Non-pigmented ciliary epithelial cell (primary cell): Measurements from ENCODE around the gene WDR70.
"Not testable (repeated sequence)": the region's sequence is repeated elsewhere in the genome, so short reads cannot be mapped to it uniquely, and the experiment has no call there.

Source experiments
- DNase-seq: peaks from one replicate; pipeline ENCODE4 v3.0.0-alpha.2; 2010; ENCODE audit warnings: low read depth

Gene WDR70

GRCh38 chr5:37454402-37455055 lies 75.4 kb downstream of the WDR70 start:
- not testable (repeated sequence) for DNase-seq

GRCh38 chr5:37463191-37464051 lies 84.3 kb downstream of the WDR70 start:
- not testable (repeated sequence) for DNase-seq

GRCh38 chr5:37464581-37464980 lies 85.5 kb downstream of the WDR70 start:
- DNase-seq = not testable (repeated sequence)

DNA sequence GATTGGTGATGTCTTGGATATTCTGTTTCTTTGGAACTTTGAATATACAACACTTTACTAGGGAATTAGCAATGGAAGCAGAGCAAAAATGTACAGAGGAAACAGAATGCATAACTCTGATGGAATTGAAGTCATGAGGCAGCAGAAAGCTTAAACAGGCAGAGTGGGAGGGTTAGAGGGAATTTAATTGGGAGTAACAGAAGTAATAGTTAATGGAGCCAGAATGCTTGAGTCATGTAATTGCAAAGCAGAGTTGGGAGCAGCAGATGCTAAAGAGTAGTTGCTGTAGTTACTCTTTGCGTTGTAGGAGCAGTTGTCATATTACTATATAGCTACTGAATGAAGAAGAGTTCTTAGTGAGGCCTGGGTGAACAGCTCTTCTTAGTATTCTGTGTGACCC lies 90.3 kb downstream of the WDR70 start:
- DNase-seq = not testable (repeated sequence)

DNA sequence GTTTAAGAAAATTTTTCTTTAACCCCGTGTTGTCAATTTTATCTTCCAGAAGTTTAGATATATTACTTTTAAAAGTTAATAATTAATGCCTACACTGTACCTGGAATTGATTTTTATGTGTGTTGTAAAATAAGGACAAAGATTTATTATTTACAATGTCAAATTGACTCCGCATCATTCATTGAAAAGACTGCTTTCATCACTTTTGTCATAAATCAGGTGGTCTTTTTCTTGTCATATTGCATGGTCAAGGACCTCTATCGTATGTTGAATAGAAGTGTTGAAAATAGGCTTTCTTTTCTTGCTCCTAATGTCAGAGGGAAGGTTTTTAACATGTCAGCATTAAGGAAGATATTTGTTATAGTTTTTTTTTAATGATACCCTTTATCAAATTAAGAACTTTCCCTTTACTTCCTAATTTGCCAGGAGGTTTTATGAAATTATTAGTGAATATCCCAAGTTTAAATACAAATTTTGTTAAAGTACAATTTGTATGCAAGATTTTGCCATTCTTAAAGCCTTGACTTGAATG lies 92.6 kb downstream of the WDR70 start:
- no peak for DNase-seq

GRCh38 chr5:37477426-37477825 lies 98.3 kb downstream of the WDR70 start:
- DNase-seq = no peak

DNA sequence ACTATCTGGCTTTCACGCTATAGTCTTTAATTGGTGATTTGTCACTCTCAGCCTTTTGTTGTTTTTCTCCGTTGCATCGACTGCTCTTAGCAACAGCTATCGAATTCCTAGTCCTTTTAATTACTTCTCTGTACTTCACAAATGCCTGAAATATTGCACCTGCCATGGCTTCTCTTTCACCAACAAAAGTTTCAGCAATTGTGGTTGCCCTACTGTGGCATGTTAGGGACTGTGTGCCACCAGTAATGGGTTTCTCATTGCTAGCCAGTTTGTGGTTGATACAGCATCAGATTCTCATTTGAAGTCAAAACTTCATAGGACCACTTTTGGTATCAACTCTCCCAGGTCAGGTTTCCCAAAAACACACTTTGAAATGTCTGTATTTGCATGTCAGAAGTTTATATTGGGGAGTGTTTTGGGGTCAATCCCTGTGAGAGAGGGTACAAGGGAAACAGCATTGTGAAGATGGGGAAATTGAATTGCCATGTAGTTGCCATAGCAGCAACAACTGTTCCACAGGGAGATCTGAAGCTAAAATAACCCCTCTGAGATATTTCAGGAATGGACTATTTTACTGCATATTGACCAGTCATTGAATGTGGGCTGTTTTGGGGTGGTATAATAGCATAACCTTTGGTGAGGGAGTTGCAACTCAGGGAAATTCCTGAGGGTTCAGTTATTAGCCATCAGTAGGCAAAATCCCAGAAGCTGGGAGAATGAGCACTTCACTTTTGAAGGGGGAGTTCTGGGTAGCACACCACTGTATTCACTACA lies 99.2 kb downstream of the WDR70 start:
- DNase-seq = no peak

DNA sequence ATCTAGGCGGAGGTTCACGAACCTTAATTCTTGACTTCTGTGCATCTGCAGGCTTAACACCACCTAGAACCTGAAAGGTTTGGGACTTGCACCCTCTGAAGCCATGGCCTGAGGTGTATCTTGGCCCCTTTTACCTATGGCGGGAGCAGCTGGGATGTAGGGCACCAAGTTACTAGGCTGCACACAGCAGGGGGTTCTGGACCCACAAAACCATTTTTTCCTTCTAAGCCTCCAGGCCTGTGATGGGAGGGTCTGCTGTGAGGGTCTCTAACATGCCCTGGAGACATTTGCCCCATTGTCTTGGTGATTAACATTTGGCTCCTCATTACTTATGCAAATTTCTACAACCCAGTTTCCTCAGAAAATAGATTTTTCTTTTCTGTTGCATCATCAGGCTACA lies 102.3 kb downstream of the WDR70 start:
- DNase-seq = not testable (repeated sequence)

GRCh38 chr5:37490120-37490810 lies 111.1 kb downstream of the WDR70 start:
- no peak for DNase-seq

DNA sequence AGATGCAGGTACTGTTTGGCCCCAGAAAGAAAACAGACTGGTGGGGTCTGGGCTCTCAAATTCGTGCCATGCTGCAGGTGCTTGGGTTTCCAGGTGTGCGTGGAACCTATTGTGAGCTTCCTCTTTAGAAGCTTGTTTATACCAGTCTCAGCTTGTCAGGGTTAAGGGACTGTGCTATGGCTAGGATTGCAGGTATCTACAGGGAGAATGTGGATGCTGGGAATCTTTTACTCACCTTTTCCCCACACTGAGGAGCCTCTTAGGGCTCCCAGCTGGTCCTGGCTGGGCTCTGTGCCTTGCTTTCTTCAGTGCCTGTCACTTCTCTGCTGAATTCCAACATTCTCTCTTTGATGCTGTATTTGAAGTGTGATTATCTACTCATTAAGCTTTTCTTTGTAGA lies 111.8 kb downstream of the WDR70 start:
- no peak for DNase-seq

- DNase-seq = no peak
These were observed 113.8 kb downstream of the WDR70 start for GRCh38 chr5:37492778-37493555.

DNA sequence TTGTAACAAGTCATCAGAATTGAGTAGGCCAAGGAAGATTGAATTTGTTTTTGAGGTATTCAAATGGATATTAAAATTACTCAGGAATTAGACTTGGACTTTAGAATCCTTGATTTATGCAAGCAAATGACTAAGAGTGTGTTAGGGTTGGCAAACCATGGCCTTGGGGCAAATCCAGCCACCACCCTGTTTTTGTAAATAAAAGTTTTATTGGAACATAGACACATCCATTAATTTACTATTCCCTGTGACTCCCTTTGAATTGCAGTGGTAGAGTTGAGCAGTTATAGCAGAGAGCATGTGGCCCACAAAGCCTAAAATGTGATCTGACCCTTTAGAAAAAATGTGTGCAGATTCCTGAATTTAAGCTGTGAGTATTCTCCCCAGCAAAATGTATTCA lies 115.6 kb downstream of the WDR70 start:
- no peak for DNase-seq

DNA sequence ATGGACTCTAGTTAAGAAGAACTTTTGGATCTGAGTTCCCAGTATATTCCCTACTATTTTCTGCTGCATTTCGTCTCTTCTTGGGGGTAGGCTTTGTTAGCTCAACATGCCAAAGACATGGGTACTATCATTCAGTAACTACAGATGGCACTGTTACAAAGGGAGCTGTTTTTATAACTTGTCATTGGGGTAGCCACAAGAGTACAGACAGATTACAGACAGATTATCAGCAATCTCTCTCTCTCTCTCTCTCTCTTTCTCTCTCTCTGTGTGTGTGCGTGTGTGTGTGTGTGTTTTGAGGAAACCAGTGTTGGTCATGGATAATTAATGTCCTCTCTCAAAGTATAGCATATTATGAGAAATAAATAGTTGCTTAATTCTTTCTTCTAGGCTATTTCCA lies 116.1 kb downstream of the WDR70 start:
- DNase-seq = no peak

GRCh38 chr5:37495668-37496347 lies 116.7 kb downstream of the WDR70 start:
- peak; percentile 53 for DNase-seq

DNA sequence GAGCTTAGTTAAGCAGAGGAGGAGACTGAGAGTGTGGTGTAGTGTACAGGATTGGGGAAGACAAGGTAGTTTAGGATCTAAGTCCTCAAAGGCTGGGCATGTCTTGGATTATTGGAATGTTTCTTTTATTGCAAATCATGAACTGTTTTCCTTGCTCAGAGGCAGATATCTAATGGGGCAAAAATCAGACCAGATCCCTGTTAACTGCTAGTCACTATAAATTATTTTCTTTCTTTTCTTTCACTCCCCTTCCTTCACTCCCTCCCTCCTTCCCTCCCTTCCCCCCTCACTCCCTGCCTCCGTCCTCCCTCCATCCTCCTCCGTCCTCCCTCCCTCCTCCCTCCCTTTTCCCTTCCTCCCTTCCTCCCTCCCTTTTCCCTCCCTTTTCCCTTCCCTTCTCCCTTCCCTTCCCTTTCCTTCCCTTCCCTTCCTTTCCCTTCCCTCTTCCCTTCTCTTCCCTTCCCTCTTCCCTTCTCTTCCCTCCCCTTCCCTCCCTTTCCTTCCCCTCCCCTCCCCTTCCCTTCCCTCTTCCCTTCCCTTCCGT lies 117.9 kb downstream of the WDR70 start:
- no peak for DNase-seq

- no peak for DNase-seq
These were observed 122.0 kb downstream of the WDR70 start for GRCh38 chr5:37501152-37501551.

GRCh38 chr5:37506241-37506640 lies 127.1 kb downstream of the WDR70 start:
- DNase-seq = no peak

DNA sequence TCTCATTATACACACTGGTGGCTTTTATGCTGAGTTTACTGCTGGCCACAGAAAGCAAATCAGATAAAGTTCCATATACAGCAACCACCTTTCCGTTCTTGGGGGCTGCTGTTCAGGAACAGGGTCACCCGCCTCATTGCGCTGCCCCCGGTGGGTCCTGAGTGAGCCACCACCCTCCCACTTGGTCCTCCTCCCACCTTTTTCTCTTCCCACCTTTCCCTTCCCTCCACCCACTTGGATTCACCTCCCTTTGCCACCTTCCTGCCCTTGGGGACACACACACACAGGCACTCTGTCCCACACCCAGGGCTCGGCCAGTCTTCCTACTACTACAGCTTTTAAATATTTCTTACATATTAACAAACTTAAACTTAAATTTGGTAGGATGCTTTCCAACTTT lies 127.6 kb downstream of the WDR70 start:
- DNase-seq = no peak

- no peak for DNase-seq
These were observed 132.5 kb downstream of the WDR70 start for GRCh38 chr5:37511646-37512045.

- no peak for DNase-seq
These were observed 135.8 kb downstream of the WDR70 start for GRCh38 chr5:37514946-37515345.
